GM12878 (cell line): ENCODE measurements around the gene ARL3. TPM values are rescaled to one million over a fixed set of nuclear protein-coding genes. Genes with fewer than 3 reads are reported as not detected.

Source experiments
- ATAC-seq: fragments of 200-7000 bp; cut with Tn5 transposase; 3 replicates; pipeline ENCODE4 v1.9.1; 2020; ENCODE audit warnings: mild to moderate bottlenecking, moderate library complexity
- BruUV-seq: library from RNA; stranded (reverse); fragments of 400-500 nt; replicated peaks from 2 replicates; lab custom pipeline; 2021; lab: Mats Ljungman, UMichigan
- CTCF ChIA-PET: fragments of 300-600 bp; sonication (Branson Sonifier 250); formaldehyde crosslinking; extraction: SDS; loops from one replicate; lab custom pipeline; 2021; ENCODE audit warnings: inconsistent platforms; lab: Yijun Ruan, JAX
- POLR2A ChIA-PET: fragments of 350-600 bp; formaldehyde crosslinking; extraction: SDS; loops from one replicate; lab custom pipeline; 2021; ENCODE audit warnings: inconsistent platforms; lab: Charles Lee
- RAD21 ChIA-PET: fragments of 300-600 bp; sonication (Branson Sonifier 250); formaldehyde crosslinking; loops from one replicate; lab custom pipeline; 2023; ENCODE audit warnings: antibody characterized with exemption; ENCODE audit not compliant: unreplicated experiment; lab: Charles Lee
- SMC1A ChIA-PET: fragments of 300-600 bp; sonication (Branson Sonifier 250); formaldehyde crosslinking; loops from one replicate; lab custom pipeline; 2023; ENCODE audit not compliant: unreplicated experiment, uncharacterized antibody; lab: Charles Lee
- DNase-seq: peaks from one replicate; pipeline ENCODE4 v3.0.0-alpha.2; 2011; ENCODE audit warnings: low read depth, low spot score
- FAIRE-seq: peaks from 3 replicates; lab custom pipeline; 2011; peaks lifted over from hg19 to GRCh38; lab: Jason Lieb, UNC
- H2AFZ ChIP-seq: 2 replicates; pipeline ENCODE4 v1.6.0; 2011; ENCODE audit warnings: low read depth, low read length, control low read depth; ENCODE audit not compliant: control insufficient read depth
- H3K27ac ChIP-seq: 2 replicates; pipeline ENCODE4 v1.5.1; 2011; ENCODE audit warnings: control low read depth; ENCODE audit not compliant: control insufficient read depth, insufficient read depth
- H3K27me3 ChIP-seq, 2 experiments: replicated peaks in 1 of 2; 2 replicates each; pipeline versions ENCODE4 v1.6.0 to v1.6.1; 2011; ENCODE audit warnings: low read length in 1 of 2; ENCODE audit not compliant: control insufficient read depth in 2 of 2, insufficient read depth in 2 of 2
- H3K36me3 ChIP-seq, 2 experiments: 2 replicates each; pipeline ENCODE4 v1.5.1; 2011; ENCODE audit warnings: low read length in 1 of 2; ENCODE audit not compliant: control insufficient read depth in 2 of 2, insufficient read depth in 2 of 2
- H3K4me1 ChIP-seq: 2 replicates; pipeline ENCODE4 v1.6.1; 2011; ENCODE audit warnings: mild to moderate bottlenecking, low read length, moderate library complexity, mixed read lengths; ENCODE audit not compliant: control insufficient read depth, insufficient read depth
- H3K4me2 ChIP-seq: 2 replicates; pipeline ENCODE4 v1.6.0; 2011; ENCODE audit warnings: control low read depth; ENCODE audit not compliant: control insufficient read depth, insufficient read depth
- H3K4me3 ChIP-seq: fragments of 200-600 bp; sonication (generic); 2 replicates; pipeline ENCODE4 v1.5.1; 2016
- H3K79me2 ChIP-seq: 2 replicates; pipeline ENCODE4 v1.6.0; 2011; ENCODE audit warnings: low read length; ENCODE audit not compliant: control insufficient read depth, insufficient read depth
- H3K9ac ChIP-seq: 2 replicates; pipeline ENCODE4 v1.8.0; 2011; ENCODE audit warnings: low read length, control low read depth, mixed read lengths; ENCODE audit not compliant: control insufficient read depth, insufficient read depth
- H3K9me3 ChIP-seq: replicated peaks from 3 replicates; pipeline ENCODE4 v1.5.1; 2011; ENCODE audit warnings: mild to moderate bottlenecking, low read length; ENCODE audit not compliant: control insufficient read depth, insufficient read depth
- H4K20me1 ChIP-seq: 2 replicates; pipeline ENCODE4 v1.6.0; 2011; ENCODE audit not compliant: control insufficient read depth, insufficient read depth
- E2F4 ChIP-seq: IDR thresholded peaks from 2 replicates; pipeline ENCODE4 v1.6.1; 2012; ENCODE audit warnings: low read depth, low read length, improper control_type of control experiment
- EED ChIP-seq: sonication (generic); IDR thresholded peaks from 2 replicates; pipeline ENCODE4 v1.6.1; 2016; ENCODE audit warnings: antibody characterized with exemption, low read depth
- EZH2 ChIP-seq: IDR thresholded peaks from 2 replicates; pipeline ENCODE4 v1.6.1; 2012; ENCODE audit warnings: low read depth, mild to moderate bottlenecking, control low read depth, inconsistent platforms, low read length, borderline replicate concordance; ENCODE audit not compliant: control insufficient read depth
- FOXK2 ChIP-seq: fragments of 450-650 bp; IDR thresholded peaks from 2 replicates; pipeline ENCODE4 v1.6.1; 2017; ENCODE audit warnings: mild to moderate bottlenecking, moderate library complexity
- MTA3 ChIP-seq: IDR thresholded peaks from 2 replicates; pipeline ENCODE4 v1.6.1; 2012; ENCODE audit warnings: low read length, inconsistent platforms, borderline replicate concordance
- MYB ChIP-seq: fragments of 150-350 bp; IDR thresholded peaks from 2 replicates; pipeline ENCODE4 v1.6.1; 2014; ENCODE audit warnings: mild to moderate bottlenecking, low read depth, low read length, borderline replicate concordance
- NFYB ChIP-seq: IDR thresholded peaks from 2 replicates; pipeline ENCODE4 v1.6.1; 2011; ENCODE audit warnings: low read depth, mild to moderate bottlenecking, low read length, improper control_type of control experiment, moderate library complexity; ENCODE audit not compliant: insufficient read depth
- PAX5 ChIP-seq: IDR thresholded peaks from 2 replicates; pipeline ENCODE4 v1.6.1; 2011; ENCODE audit warnings: low read depth, low read length, borderline replicate concordance
- PRDM15 ChIP-seq: fragments of 450-650 bp; formaldehyde crosslinking; IDR thresholded peaks from 2 replicates; pipeline ENCODE4 v1.4.0; 2020; ENCODE audit warnings: mild to moderate bottlenecking, moderate library complexity
- RCOR1 ChIP-seq: conservative IDR thresholded peaks from 2 replicates; pipeline ENCODE4 v1.6.1; 2012; ENCODE audit warnings: low read depth, low read length, improper control_type of control experiment
- RELA ChIP-seq: fragments of 450-650 bp; IDR thresholded peaks from 2 replicates; pipeline ENCODE4 v1.8.0; 2014; ENCODE audit warnings: borderline replicate concordance; ENCODE audit not compliant: partially characterized antibody
- SMC3 ChIP-seq: IDR thresholded peaks from 2 replicates; pipeline ENCODE4 v1.6.1; 2011; ENCODE audit warnings: low read length, improper control_type of control experiment, borderline replicate concordance
- SP1 ChIP-seq: IDR thresholded peaks from one replicate; pipeline ENCODE4 v1.6.1; 2011; ENCODE audit warnings: low read depth, low read length
- USF1 ChIP-seq: IDR thresholded peaks from 2 replicates; pipeline ENCODE4 v1.6.1; 2011; ENCODE audit warnings: borderline replicate concordance, low read depth, mild to moderate bottlenecking, moderate library complexity, mixed read lengths, low read length; ENCODE audit not compliant: insufficient read depth; ENCODE audit errors: extremely low read length
- YBX1 ChIP-seq: fragments of 450-650 bp; IDR thresholded peaks from 2 replicates; pipeline ENCODE4 v1.6.1; 2016; ENCODE audit warnings: antibody characterized with exemption
- WGBS: methylation state at CpG from one replicate; pipeline ENCODE4 v1.1.6; 2016; ENCODE audit warnings: low lambda C conversion rate; ENCODE audit not compliant: insufficient replicate concordance, insufficient coverage; ENCODE audit errors: missing lambda C conversion rate; 5-methylcytosine and 5-hydroxymethylcytosine counted together
- in situ Hi-C: fragments of 300-500 bp; cut with MboI; formaldehyde crosslinking; loops from 9 replicates; pipeline ENCODE4 v1.14.3; 2018; ENCODE audit warnings: mixed read lengths
- intact Hi-C: fragments of 100-400 bp; cut with micrococcal nuclease; formaldehyde crosslinking; loops from one replicate; pipeline ENCODE4 v1.14.2; 2022; ENCODE audit not compliant: unreplicated experiment
- polyA plus RNA-seq, 11 experiments: library from polyadenylated mRNA; depleted of rRNA in 4 of 11; unstranded in 6 of 11; stranded (reverse) in 5 of 11; fragments of >200 nt; fragmentation: Nextera tagmentation in 4 of 11; fragmentation: Illumina TruSeq in 1 of 11; extraction: Ambion mirVana in 4 of 11; extraction: Trizol in 1 of 11; gene quantifications; 1 replicate in 1 of 11; 2 replicates in 10 of 11; pipeline versions ENCODE4 v1.2.1 to v1.2.3, GENCODE V29; 2011 to 2016; ENCODE audit warnings: inconsistent platforms in 2 of 11, missing spikeins in 2 of 11, low read depth in 1 of 11
- total RNA-seq, 4 experiments: library from RNA; depleted of rRNA in 3 of 4; stranded (reverse); fragments of >200 nt in 3 of 4; fragmentation: Illumina TruSeq in 1 of 4; extraction: Trizol in 1 of 4; gene quantifications; 2 replicates each; pipeline versions ENCODE4 v1.2.1 to v1.2.3, GENCODE V29; 2013 to 2021
- TF ChIP-seq, protein P1 (sequence below): fragments of 450-650 bp; IDR thresholded peaks from 2 replicates; pipeline ENCODE4 v1.6.1; 2016; ENCODE audit warnings: mild to moderate bottlenecking
- TF ChIP-seq, protein P2 (sequence below): IDR thresholded peaks from 2 replicates; pipeline ENCODE4 v1.6.1; 2011; ENCODE audit warnings: low read depth, low read length, improper control_type of control experiment, borderline replicate concordance

ARL3 gene
- total and polyA plus RNA-seq, 10 of the 15 experiments (the other 5 are each of a cell fraction or from before 2014, with no cell fraction given): 4.9 to 26.1 (median 11.0) TPM

DNA sequence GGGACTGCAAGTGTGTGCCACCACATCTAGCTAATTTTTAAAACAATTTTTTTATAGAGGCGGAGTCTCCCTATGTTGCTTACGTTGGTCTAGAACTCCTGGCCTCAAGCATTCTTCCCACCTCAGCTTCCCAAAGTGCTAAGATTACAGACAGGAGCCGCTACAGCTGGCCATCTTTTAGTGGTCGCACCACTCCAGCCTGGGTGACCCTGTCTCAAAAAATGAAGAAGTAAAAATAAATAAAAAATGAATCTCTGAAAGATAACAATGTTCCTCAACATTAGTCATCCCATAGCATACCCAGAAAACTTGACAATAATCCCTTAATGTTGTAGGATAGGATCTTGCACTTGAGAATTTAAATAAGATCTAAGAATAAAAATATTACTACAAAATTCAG, 47.8 kb upstream of the ARL3 start:
- ATAC-seq: no peak
- Histone ChIP-seq H3K27ac (no peak overlapping the region), H2AFZ (no peak overlapping the region)
- RAD21 ChIA-PET: interaction anchor here (1.5 kb wide), 1 partner anchor 42 kb away, joined by 4 read pairs; no protein-coding TSS in a partner anchor
- TF ChIP-seq EZH2 (no peak), SMC3 (no peak), SP1 (no peak), FOXK2 (no peak), YBX1 (no peak), RELA (no peak), NFYB (no peak), USF1 (no peak), MTA3 (no peak), RCOR1 (no peak), MYB (no peak), PAX5 (no peak), PRDM15 (CRISPR knock-in tag) (no peak), E2F4 (no peak), EED (no peak)
- TF ChIP-seq, protein P1, sequence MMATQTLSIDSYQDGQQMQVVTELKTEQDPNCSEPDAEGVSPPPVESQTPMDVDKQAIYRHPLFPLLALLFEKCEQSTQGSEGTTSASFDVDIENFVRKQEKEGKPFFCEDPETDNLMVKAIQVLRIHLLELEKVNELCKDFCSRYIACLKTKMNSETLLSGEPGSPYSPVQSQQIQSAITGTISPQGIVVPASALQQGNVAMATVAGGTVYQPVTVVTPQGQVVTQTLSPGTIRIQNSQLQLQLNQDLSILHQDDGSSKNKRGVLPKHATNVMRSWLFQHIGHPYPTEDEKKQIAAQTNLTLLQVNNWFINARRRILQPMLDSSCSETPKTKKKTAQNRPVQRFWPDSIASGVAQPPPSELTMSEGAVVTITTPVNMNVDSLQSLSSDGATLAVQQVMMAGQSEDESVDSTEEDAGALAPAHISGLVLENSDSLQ: no peak
- TF ChIP-seq, protein P2, sequence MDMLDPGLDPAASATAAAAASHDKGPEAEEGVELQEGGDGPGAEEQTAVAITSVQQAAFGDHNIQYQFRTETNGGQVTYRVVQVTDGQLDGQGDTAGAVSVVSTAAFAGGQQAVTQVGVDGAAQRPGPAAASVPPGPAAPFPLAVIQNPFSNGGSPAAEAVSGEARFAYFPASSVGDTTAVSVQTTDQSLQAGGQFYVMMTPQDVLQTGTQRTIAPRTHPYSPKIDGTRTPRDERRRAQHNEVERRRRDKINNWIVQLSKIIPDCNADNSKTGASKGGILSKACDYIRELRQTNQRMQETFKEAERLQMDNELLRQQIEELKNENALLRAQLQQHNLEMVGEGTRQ: no peak
- TF ChIP-seq, all 136 proteins: peak for 0
- peaks cover 8% of the 10 kb centered on the region for H3K4me1 ChIP-seq
- H3K36me3 ChIP-seq: peaks cover 0 to 4% of the 10 kb centered on the region in 2 experiments; a peak in 2 of 4 replicates
- BruUV-seq: no TSS peak
- peaks cover 9% of the 10 kb centered on the region for H3K79me2 ChIP-seq
- in situ Hi-C loops (no loop called here), intact Hi-C loops (no loop called here)
- DNase-seq: no peak
- ChIA-PET CTCF (interaction anchor here (4.7 kb wide), 1 partner anchor 9 kb away, joined by 32 read pairs; no protein-coding TSS in a partner anchor), POLR2A (no interaction called here), SMC1A (no interaction called here)
- H3K27me3 ChIP-seq: no peaks in the 10 kb centered on the region
- no peaks in the 10 kb centered on the region for H4K20me1 ChIP-seq
- 100% methylated on average over 4 of the region's 4 CpGs for WGBS
- FAIRE-seq: no peak
- peaks cover 3% of the 10 kb centered on the region; the same call in 2 of the 3 replicates for H3K9me3 ChIP-seq
- no peak overlapping the region for H3K9ac ChIP-seq
- no peak overlapping the region for H3K4me2 ChIP-seq
- H3K4me3 ChIP-seq: no peak overlapping the region
